HG02973 (cell line): ENCODE data around the gene NOD2.

Experiments used
- ATAC-seq: cut with Tn5 transposase; IDR thresholded peaks from one replicate; pipeline ENCODE4 v1.9.1; 2021; ENCODE audit warnings: moderate library complexity; ENCODE audit not compliant: unreplicated experiment

NOD2 gene

GRCh38 chr16:50669741-50670140, 23.7 kb upstream of the NOD2 start:
- ATAC-seq = no peak

- no peak for ATAC-seq
These were observed 22.9 kb upstream of the NOD2 start for GRCh38 chr16:50670476-50670875.

GRCh38 chr16:50671644-50672260, 21.7 kb upstream of the NOD2 start:
- no peak for ATAC-seq

- no peak for ATAC-seq
These were observed 19.7 kb upstream of the NOD2 start for GRCh38 chr16:50673496-50674275.

- no peak for ATAC-seq
These were observed 18.6 kb upstream of the NOD2 start for GRCh38 chr16:50674831-50675230.

GRCh38 chr16:50675686-50676610, 17.5 kb upstream of the NOD2 start:
- no peak for ATAC-seq

- no peak for ATAC-seq
These were observed 16.7 kb upstream of the NOD2 start for GRCh38 chr16:50676684-50677225.

GRCh38 chr16:50677351-50677750, 16.1 kb upstream of the NOD2 start:
- no peak for ATAC-seq

GRCh38 chr16:50678531-50678930, 14.9 kb upstream of the NOD2 start:
- no peak for ATAC-seq

- no peak for ATAC-seq
These were observed 14.1 kb upstream of the NOD2 start for GRCh38 chr16:50679266-50679665.

- no peak for ATAC-seq
These were observed 13.5 kb upstream of the NOD2 start for GRCh38 chr16:50679676-50680555.

GRCh38 chr16:50680556-50680893, 12.9 kb upstream of the NOD2 start:
- ATAC-seq = no peak

GRCh38 chr16:50681021-50681885, 12.2 kb upstream of the NOD2 start, which contains the start of gene SNX20:
TSS of gene SNX20 (minus strand) at chr16:50681312. CDS start at chr16:50677526, 3,786 bp downstream.
- ATAC-seq = peak; percentile 35

GRCh38 chr16:50683689-50684374, 9.6 kb upstream of the NOD2 start:
- peak; percentile 57 for ATAC-seq

- no peak for ATAC-seq
These were observed 8.5 kb upstream of the NOD2 start for GRCh38 chr16:50684823-50685461.

- no peak for ATAC-seq
These were observed 7.8 kb upstream of the NOD2 start for GRCh38 chr16:50685462-50686063.

- ATAC-seq = no peak
These were observed 5.3 kb upstream of the NOD2 start for GRCh38 chr16:50688083-50688482.

GRCh38 chr16:50688867-50689266, 4.5 kb upstream of the NOD2 start:
- no peak for ATAC-seq
